Measurements from ENCODE around the gene ICE2.

GRCh38 chr15:60483042-60483441 lies 4.1 kb upstream of the ICE2 start:
- TF ChIP-seq CTCF (IDR thresholded peaks at IDR 0.05) (no peak), POLR2A (IDR thresholded peaks at IDR 0.05) (no peak)

Measured in lower leg skin (tissue), 3 donors.